H54 (cell line): ENCODE data around the gene ATP10A.
"Not testable (repeated sequence)": the region's sequence is repeated elsewhere in the genome, so short reads cannot be mapped to it uniquely, and the experiment has no call there.

ENCODE experiments used
- DNase-seq: peaks from one replicate; pipeline ENCODE4 v3.0.0; 2011; ENCODE audit warnings: low spot score, mixed read lengths; ENCODE audit not compliant: insufficient read length
- FAIRE-seq: peaks from 3 replicates; lab custom pipeline; 2011; peaks lifted over from hg19 to GRCh38; lab: Jason Lieb, UNC
- POLR2A ChIP-seq: IDR thresholded peaks from 2 replicates; pipeline ENCODE4 v1.6.1; 2011; ENCODE audit warnings: low read depth, mild to moderate bottlenecking, low read length

Gene ATP10A

GRCh38 chr15:25874379-25874778 is 11.3 kb upstream of the ATP10A start:
- no peak for TF ChIP-seq POLR2A
- no peak for FAIRE-seq

GRCh38 chr15:25871403-25871802 is 8.3 kb upstream of the ATP10A start:
- DNase-seq (no peak), FAIRE-seq (no peak)
- no peak for TF ChIP-seq POLR2A

More at GRCh38 chr15:25874379-25874778, 11.3 kb upstream of the ATP10A start:
- no peak for DNase-seq

- no peak for DNase-seq
- FAIRE-seq, result no peak
- TF ChIP-seq POLR2A, result no peak
Observed at GRCh38 chr15:25870938-25871337, 7.8 kb upstream of the ATP10A start.

GRCh38 chr15:25869701-25870100 is 6.6 kb upstream of the ATP10A start:
- FAIRE-seq, result no peak
- TF ChIP-seq POLR2A, result no peak
- DNase-seq, result no peak

- DNase-seq, result no peak
- TF ChIP-seq POLR2A, result no peak
- FAIRE-seq, result no peak
Observed at GRCh38 chr15:25866874-25867273, 3.7 kb upstream of the ATP10A start.

- DNase-seq (no peak), FAIRE-seq (no peak)
- TF ChIP-seq POLR2A, result no peak
Observed at GRCh38 chr15:25866251-25866650, 3.1 kb upstream of the ATP10A start.

- DNase-seq (no peak), FAIRE-seq (no peak)
- no peak for TF ChIP-seq POLR2A
Observed at GRCh38 chr15:25864966-25865365, 1.8 kb upstream of the ATP10A start.

GRCh38 chr15:25863968-25864580 is 947 bp upstream of the ATP10A start:
- no peak for FAIRE-seq
- no peak for TF ChIP-seq POLR2A
- no peak for DNase-seq

GRCh38 chr15:25862472-25863110 is 536 bp downstream of the ATP10A start:
- no peak for TF ChIP-seq POLR2A
- FAIRE-seq (no peak), DNase-seq (no peak)

GRCh38 chr15:25862071-25862471 is 1.1 kb downstream of the ATP10A start:
- DNase-seq (no peak), FAIRE-seq (no peak)
- no peak for TF ChIP-seq POLR2A

- FAIRE-seq (no peak), DNase-seq (no peak)
- TF ChIP-seq POLR2A, result no peak
Observed at GRCh38 chr15:25860885-25861866, 2.0 kb downstream of the ATP10A start.

- no peak for TF ChIP-seq POLR2A
- no peak for DNase-seq
Observed at GRCh38 chr15:25859838-25860645, 3.1 kb downstream of the ATP10A start.

GRCh38 chr15:25858952-25859760 is 4.0 kb downstream of the ATP10A start:
- DNase-seq (no peak), FAIRE-seq (no peak)
- no peak for TF ChIP-seq POLR2A

More at GRCh38 chr15:25859838-25860645, 3.1 kb downstream of the ATP10A start:
- no peak for FAIRE-seq

- FAIRE-seq, DNase-seq: not testable (repeated sequence)
Observed at GRCh38 chr15:25856059-25856458, 7.1 kb downstream of the ATP10A start.
